ENCODE measurements around the gene HNRNPUL1.

The HNRNPUL1 gene

GRCh38 chr19:41309180-41310032, 45.2 kb downstream of the HNRNPUL1 start:
- no peak for TF ChIP-seq CTCF (IDR thresholded peaks at IDR 0.05; ENCODE audit: borderline replicate concordance, insufficient read depth, low read depth, low read length)
- peak overlapping the region; percentile 64 for H3K4me3 ChIP-seq (ENCODE audit: low read depth, low read length)

GRCh38 chr19:41310033-41310831, 46.1 kb downstream of the HNRNPUL1 start, which contains the start of gene CCDC97:
Gene CCDC97, plus strand, starts transcription at chr19:41310172. Its CDS starts 139 bp downstream, at chr19:41310311.
- TF ChIP-seq CTCF (IDR thresholded peaks at IDR 0.05; ENCODE audit: borderline replicate concordance, insufficient read depth, low read depth, low read length): no peak
- peak within 1 kb of the TSS; percentile 64 for H3K4me3 ChIP-seq (ENCODE audit: low read depth, low read length)

- no peak for TF ChIP-seq CTCF (IDR thresholded peaks at IDR 0.05; ENCODE audit: borderline replicate concordance, insufficient read depth, low read depth, low read length)
- H3K4me3 ChIP-seq (ENCODE audit: low read depth, low read length): peak overlapping the region; percentile 64
These were observed 46.9 kb downstream of the HNRNPUL1 start for GRCh38 chr19:41311072-41311471.

GRCh38 chr19:41311613-41312012, 47.4 kb downstream of the HNRNPUL1 start:
- TF ChIP-seq CTCF (IDR thresholded peaks at IDR 0.05; ENCODE audit: borderline replicate concordance, insufficient read depth, low read depth, low read length): no peak
- no peak overlapping the region for H3K4me3 ChIP-seq (ENCODE audit: low read depth, low read length)

- H3K4me3 ChIP-seq (ENCODE audit: low read depth, low read length): no peak overlapping the region
- TF ChIP-seq CTCF (IDR thresholded peaks at IDR 0.05; ENCODE audit: borderline replicate concordance, insufficient read depth, low read depth, low read length): no peak
These were observed 52.2 kb downstream of the HNRNPUL1 start for GRCh38 chr19:41316306-41316920.

GRCh38 chr19:41318696-41319499, 54.7 kb downstream of the HNRNPUL1 start:
- no peak overlapping the region for H3K4me3 ChIP-seq (ENCODE audit: low read depth, low read length)
- TF ChIP-seq CTCF (IDR thresholded peaks at IDR 0.05; ENCODE audit: borderline replicate concordance, insufficient read depth, low read depth, low read length): no peak

Measured in GM12875 (cell line).